T-helper 1 cell (primary cell): Measurements from ENCODE around the gene COG7.

Experiments used
- DNase-seq, 5 donors: peaks; one replicate each; pipeline ENCODE4 v3.0.0-alpha.2; 2012 to 2020

Gene COG7

GRCh38 chr16:23355106-23355670 lies 97.8 kb downstream of the COG7 start:
- DNase-seq = no peak

DNA sequence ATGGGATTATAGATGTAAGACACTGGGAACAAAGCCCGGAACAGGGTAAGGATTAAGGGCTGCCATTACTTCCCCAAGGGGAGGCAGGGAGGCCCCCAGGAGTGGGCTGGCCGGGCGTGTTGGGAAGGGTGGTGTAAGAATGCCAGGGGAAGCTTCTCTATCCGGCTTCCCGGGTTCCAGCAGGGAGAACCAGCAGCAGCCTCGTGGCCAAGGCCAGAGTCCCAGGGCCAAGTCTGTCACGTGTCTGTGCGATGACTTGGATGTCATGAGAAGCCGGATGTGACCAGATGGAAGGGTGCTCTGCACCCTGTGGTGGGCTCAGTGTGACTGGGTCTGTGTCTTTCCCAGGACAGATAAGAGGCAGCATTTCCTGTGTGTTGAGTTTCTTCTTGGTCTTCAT lies 98.7 kb downstream of the COG7 start:
- no peak for DNase-seq

DNA sequence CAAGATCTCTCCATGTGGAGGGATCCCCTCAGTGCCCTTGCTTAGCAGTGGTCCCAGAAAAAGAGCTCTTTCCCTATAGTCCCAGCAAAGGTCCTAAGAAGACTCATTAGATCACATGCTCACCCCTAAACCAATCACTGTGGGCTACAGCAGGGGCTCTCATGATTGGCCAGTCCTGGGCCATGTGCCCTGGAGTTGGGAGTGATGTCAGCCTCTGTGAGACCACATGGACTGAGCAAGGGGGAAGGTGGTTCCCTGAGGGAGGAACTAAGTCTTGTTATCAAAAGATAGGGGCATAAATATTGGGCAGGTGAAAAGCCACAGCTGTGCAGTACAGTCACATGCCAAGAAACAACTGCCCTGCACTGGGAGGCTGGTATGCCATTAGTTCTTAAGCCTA lies 99.5 kb downstream of the COG7 start:
- DNase-seq = no peak

DNA sequence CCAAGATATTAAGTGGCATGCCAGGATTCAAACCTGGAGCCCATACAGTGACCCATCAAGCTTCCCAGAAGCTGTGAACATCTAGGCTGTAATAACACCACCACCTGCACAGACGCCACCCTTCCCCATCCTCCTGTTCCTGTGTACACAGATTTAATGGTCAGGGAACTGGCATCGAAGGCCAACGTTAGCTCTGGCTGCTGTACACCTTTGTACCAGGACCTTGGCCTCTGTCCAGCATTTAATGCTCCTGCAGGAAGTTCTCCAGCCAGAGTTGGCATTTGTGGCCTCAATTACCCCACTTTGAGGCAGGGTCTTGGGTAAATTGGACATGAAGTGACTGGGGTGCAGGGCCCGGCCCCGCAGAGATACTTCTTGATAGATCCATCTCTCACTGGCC lies 101.6 kb downstream of the COG7 start:
- DNase-seq = no peak

GRCh38 chr16:23348579-23349469 lies 104.2 kb downstream of the COG7 start:
- DNase-seq = no peak

DNA sequence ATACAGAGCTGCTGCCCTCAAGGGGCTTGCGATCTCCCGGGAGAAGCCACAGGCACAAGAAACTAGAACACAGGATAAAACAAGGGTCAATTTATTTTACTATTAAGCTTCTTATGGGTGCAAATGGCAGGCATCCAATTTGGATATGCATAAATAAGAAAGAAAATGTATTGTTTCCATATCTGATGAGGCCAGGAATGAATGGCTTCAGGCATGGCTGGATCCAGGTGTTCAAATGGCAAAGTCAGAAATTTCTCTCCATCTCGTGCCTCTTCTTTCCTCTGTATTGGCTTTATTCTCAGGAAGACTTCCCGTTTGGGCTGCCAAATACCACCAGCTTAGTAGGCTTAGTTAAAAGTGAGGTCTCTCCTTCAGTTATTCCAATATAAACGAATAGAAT lies 107.8 kb downstream of the COG7 start:
- no peak for DNase-seq

GRCh38 chr16:23343643-23344612 lies 109.1 kb downstream of the COG7 start:
- no peak for DNase-seq

GRCh38 chr16:23342083-23342640 lies 110.8 kb downstream of the COG7 start:
- DNase-seq = no peak

GRCh38 chr16:23339787-23340186 lies 113.2 kb downstream of the COG7 start:
- DNase-seq = no peak
